NCI-H1092 treated with DMSO at 0.1 percent for 48 hours (cell line): ENCODE results near the gene LMF1.
"Not testable (repeated sequence)": the region's sequence is repeated elsewhere in the genome, so short reads cannot be mapped to it uniquely, and the experiment has no call there.

Experiments
- DNase-seq: peaks from one replicate; lab custom pipeline; 2025; lab: John Stamatoyannopoulos, UW

Gene LMF1

GRCh38 chr16:869823-870641 is 100.8 kb downstream of the LMF1 start:
- no peak for DNase-seq

- no peak for DNase-seq
Measured at GRCh38 chr16:868846-869822, 101.7 kb downstream of the LMF1 start.

GRCh38 chr16:868386-868755 is 102.4 kb downstream of the LMF1 start:
- DNase-seq: no peak

- DNase-seq: no peak
Measured at GRCh38 chr16:867421-868385, 103.1 kb downstream of the LMF1 start.

GRCh38 chr16:866252-866896 is 104.4 kb downstream of the LMF1 start:
- no peak for DNase-seq

- no peak for DNase-seq
Measured at GRCh38 chr16:865026-865425, 105.8 kb downstream of the LMF1 start.

GRCh38 chr16:861446-861845 is 109.3 kb downstream of the LMF1 start:
- DNase-seq: no peak

- DNase-seq: no peak
Measured at GRCh38 chr16:860891-861290, 109.9 kb downstream of the LMF1 start.

GRCh38 chr16:858971-859370 is 111.8 kb downstream of the LMF1 start:
- DNase-seq: not testable (repeated sequence)

GRCh38 chr16:858441-858840 is 112.3 kb downstream of the LMF1 start:
- DNase-seq: not testable (repeated sequence)

- no peak for DNase-seq
Measured at GRCh38 chr16:856811-857210, 114.0 kb downstream of the LMF1 start.

GRCh38 chr16:856101-856500 is 114.7 kb downstream of the LMF1 start:
- no peak for DNase-seq

- no peak for DNase-seq
Measured at GRCh38 chr16:855471-855870, 115.3 kb downstream of the LMF1 start.

- no peak for DNase-seq
Measured at GRCh38 chr16:854808-855410, 115.9 kb downstream of the LMF1 start.

GRCh38 chr16:853981-854807 is 116.6 kb downstream of the LMF1 start:
- no peak for DNase-seq

GRCh38 chr16:853306-853705 is 117.5 kb downstream of the LMF1 start:
- DNase-seq: no peak

- DNase-seq: no peak
Measured at GRCh38 chr16:852451-853185, 118.2 kb downstream of the LMF1 start.

- no peak for DNase-seq
Measured at GRCh38 chr16:851871-852270, 118.9 kb downstream of the LMF1 start.

- DNase-seq: no peak
Measured at GRCh38 chr16:851209-851810, 119.5 kb downstream of the LMF1 start.
